ENCODE measurements around the gene SEC24C. TPM values are rescaled to one million over a fixed set of nuclear protein-coding genes. Genes with fewer than 3 reads are reported as not detected.
"Not testable (repeated sequence)": the region's sequence is repeated elsewhere in the genome, so short reads cannot be mapped to it uniquely, and the experiment has no call there.

The SEC24C gene
- total RNA-seq, 1 donor from 2014 or later = 119 TPM

- peaks cover 54% of the 10 kb centered on the region for H3K36me3 Mint-ChIP-seq (ENCODE audit: low read depth)
- DNase-seq (ENCODE audit: low spot score); H3K4me3 Mint-ChIP-seq (ENCODE audit: low read depth); H3K4me1 Mint-ChIP-seq (ENCODE audit: low read depth); H3K27ac Mint-ChIP-seq; intact Hi-C loops (cut with micrococcal nuclease); H3K9me3 Mint-ChIP-seq; H3K27me3 Mint-ChIP-seq (ENCODE audit: low read depth): not testable (repeated sequence)
Observed at GRCh38 chr10:73715179-73716156, 28.7 kb upstream of the SEC24C start.

GRCh38 chr10:73716251-73716650 is 27.9 kb upstream of the SEC24C start:
- Mint-ChIP-seq H3K4me1 (ENCODE audit: low read depth) (peaks cover 4% of the 10 kb centered on the region), H3K27ac (no peak overlapping the region), H3K4me3 (ENCODE audit: low read depth) (no peak overlapping the region), H3K36me3 (ENCODE audit: low read depth) (peaks cover 58% of the 10 kb centered on the region), H3K27me3 (ENCODE audit: low read depth) (no peaks in the 10 kb centered on the region), H3K9me3 (no peaks in the 10 kb centered on the region)
- intact Hi-C loops (cut with micrococcal nuclease) = no loop called here
- DNase-seq (ENCODE audit: low spot score) = no peak

- Mint-ChIP-seq H3K4me3 (ENCODE audit: low read depth) (no peak overlapping the region), H3K4me1 (ENCODE audit: low read depth) (peaks cover 4% of the 10 kb centered on the region), H3K36me3 (ENCODE audit: low read depth) (peaks cover 63% of the 10 kb centered on the region), H3K27me3 (ENCODE audit: low read depth) (no peaks in the 10 kb centered on the region), H3K9me3 (no peaks in the 10 kb centered on the region), H3K27ac (no peak overlapping the region)
- intact Hi-C loops (cut with micrococcal nuclease) = no loop called here
- no peak for DNase-seq (ENCODE audit: low spot score)
Observed at GRCh38 chr10:73717556-73717955, 26.6 kb upstream of the SEC24C start.

- H3K36me3 Mint-ChIP-seq (ENCODE audit: low read depth) = peaks cover 68% of the 10 kb centered on the region
- H3K4me3 Mint-ChIP-seq (ENCODE audit: low read depth); DNase-seq (ENCODE audit: low spot score); intact Hi-C loops (cut with micrococcal nuclease); H3K4me1 Mint-ChIP-seq (ENCODE audit: low read depth); H3K9me3 Mint-ChIP-seq; H3K27me3 Mint-ChIP-seq (ENCODE audit: low read depth); H3K27ac Mint-ChIP-seq: not testable (repeated sequence)
Observed at GRCh38 chr10:73720561-73720960, 23.6 kb upstream of the SEC24C start.

GRCh38 chr10:73723516-73723915 is 20.7 kb upstream of the SEC24C start:
- no peak overlapping the region for H3K4me3 Mint-ChIP-seq (ENCODE audit: low read depth)
- peaks cover 4% of the 10 kb centered on the region for H3K4me1 Mint-ChIP-seq (ENCODE audit: low read depth)
- H3K27me3 Mint-ChIP-seq (ENCODE audit: low read depth) = no peaks in the 10 kb centered on the region
- no peak overlapping the region for H3K27ac Mint-ChIP-seq
- no peaks in the 10 kb centered on the region for H3K9me3 Mint-ChIP-seq
- no peak for DNase-seq (ENCODE audit: low spot score)
- H3K36me3 Mint-ChIP-seq (ENCODE audit: low read depth) = peaks cover 61% of the 10 kb centered on the region
- intact Hi-C loops (cut with micrococcal nuclease) = no loop called here

GRCh38 chr10:73729781-73730152 is 14.4 kb upstream of the SEC24C start:
- H3K4me3 Mint-ChIP-seq (ENCODE audit: low read depth) = peak overlapping the region; percentile 92
- H3K27ac Mint-ChIP-seq = peak overlapping the region; percentile 96
- DNase-seq (ENCODE audit: low spot score) = peak; percentile 30

GRCh38 chr10:73730153-73730906 is 13.8 kb upstream of the SEC24C start:
- Mint-ChIP-seq H3K27me3 (ENCODE audit: low read depth) (no peaks in the 10 kb centered on the region), H3K27ac (peak overlapping the region; percentile 96), H3K4me1 (ENCODE audit: low read depth) (peaks cover 14% of the 10 kb centered on the region), H3K4me3 (ENCODE audit: low read depth) (peak overlapping the region; percentile 92), H3K9me3 (no peaks in the 10 kb centered on the region), H3K36me3 (ENCODE audit: low read depth) (peaks cover 27% of the 10 kb centered on the region)
- intact Hi-C loops (cut with micrococcal nuclease) = loop anchor here (1.0 kb wide), 1 partner anchor 14 kb away; the partner anchor contains the start of gene SEC24C
- DNase-seq (ENCODE audit: low spot score) = peak; percentile 93

More at GRCh38 chr10:73729781-73730152, 14.4 kb upstream of the SEC24C start:
- not testable (repeated sequence) for H3K9me3 Mint-ChIP-seq; H3K27me3 Mint-ChIP-seq (ENCODE audit: low read depth)
- peaks cover 27% of the 10 kb centered on the region for H3K36me3 Mint-ChIP-seq (ENCODE audit: low read depth)
- intact Hi-C loops (cut with micrococcal nuclease) = loop anchor here (1.0 kb wide), 1 partner anchor 15 kb away; the partner anchor contains the start of gene SEC24C
- peaks cover 14% of the 10 kb centered on the region for H3K4me1 Mint-ChIP-seq (ENCODE audit: low read depth)

- Mint-ChIP-seq H3K27ac (no peak overlapping the region), H3K9me3 (no peaks in the 10 kb centered on the region), H3K4me3 (ENCODE audit: low read depth) (peak overlapping the region; percentile 62), H3K27me3 (ENCODE audit: low read depth) (no peaks in the 10 kb centered on the region), H3K4me1 (ENCODE audit: low read depth) (peaks cover 13% of the 10 kb centered on the region), H3K36me3 (ENCODE audit: low read depth) (peaks cover 16% of the 10 kb centered on the region)
- intact Hi-C loops (cut with micrococcal nuclease) = no loop called here
- DNase-seq (ENCODE audit: low spot score) = no peak
Observed at GRCh38 chr10:73731588-73732375, 12.4 kb upstream of the SEC24C start.

- H3K27ac Mint-ChIP-seq = peak overlapping the region; percentile 21
- H3K4me1 Mint-ChIP-seq (ENCODE audit: low read depth) = peaks cover 10% of the 10 kb centered on the region
- peaks cover 13% of the 10 kb centered on the region for H3K36me3 Mint-ChIP-seq (ENCODE audit: low read depth)
- no peak for DNase-seq (ENCODE audit: low spot score)
- H3K27me3 Mint-ChIP-seq (ENCODE audit: low read depth) = no peaks in the 10 kb centered on the region
- intact Hi-C loops (cut with micrococcal nuclease) = no loop called here
- no peaks in the 10 kb centered on the region for H3K9me3 Mint-ChIP-seq
- peak overlapping the region; percentile 62 for H3K4me3 Mint-ChIP-seq (ENCODE audit: low read depth)
Observed at GRCh38 chr10:73732426-73732825, 11.7 kb upstream of the SEC24C start.

GRCh38 chr10:73732931-73733623 is 11.1 kb upstream of the SEC24C start:
- H3K27me3 Mint-ChIP-seq (ENCODE audit: low read depth) = no peaks in the 10 kb centered on the region

GRCh38 chr10:73734028-73734720 is 10.0 kb upstream of the SEC24C start:
- Mint-ChIP-seq H3K4me1 (ENCODE audit: low read depth) (peaks cover 10% of the 10 kb centered on the region), H3K27me3 (ENCODE audit: low read depth) (no peaks in the 10 kb centered on the region), H3K27ac (no peak overlapping the region), H3K9me3 (no peaks in the 10 kb centered on the region), H3K36me3 (ENCODE audit: low read depth) (peaks cover 13% of the 10 kb centered on the region), H3K4me3 (ENCODE audit: low read depth) (no peak overlapping the region)
- intact Hi-C loops (cut with micrococcal nuclease) = no loop called here
- no peak for DNase-seq (ENCODE audit: low spot score)

More at GRCh38 chr10:73732931-73733623, 11.1 kb upstream of the SEC24C start:
- H3K4me1 Mint-ChIP-seq (ENCODE audit: low read depth) = peaks cover 10% of the 10 kb centered on the region
- intact Hi-C loops (cut with micrococcal nuclease) = no loop called here
- H3K36me3 Mint-ChIP-seq (ENCODE audit: low read depth) = peaks cover 13% of the 10 kb centered on the region
- no peak overlapping the region for H3K4me3 Mint-ChIP-seq (ENCODE audit: low read depth)
- no peak for DNase-seq (ENCODE audit: low spot score)
- no peak overlapping the region for H3K27ac Mint-ChIP-seq
- H3K9me3 Mint-ChIP-seq = no peaks in the 10 kb centered on the region

Measured in activated T-helper 2 cell treated with anti-CD3 and anti-CD28 coated beads, Interferon-gamma antibody, Interleukin-2, Interleukin-4, amounts not matched to agents 10 μg/mL and 5 μg/mL and 100 μg/mL, durations not matched to agents 14 hours and 24 hours and 36 hours (primary cell).